ENCODE measurements around the gene SNAI3.
"Not testable (repeated sequence)": the region's sequence is repeated elsewhere in the genome, so short reads cannot be mapped to it uniquely, and the experiment has no call there.

SNAI3 gene

DNA sequence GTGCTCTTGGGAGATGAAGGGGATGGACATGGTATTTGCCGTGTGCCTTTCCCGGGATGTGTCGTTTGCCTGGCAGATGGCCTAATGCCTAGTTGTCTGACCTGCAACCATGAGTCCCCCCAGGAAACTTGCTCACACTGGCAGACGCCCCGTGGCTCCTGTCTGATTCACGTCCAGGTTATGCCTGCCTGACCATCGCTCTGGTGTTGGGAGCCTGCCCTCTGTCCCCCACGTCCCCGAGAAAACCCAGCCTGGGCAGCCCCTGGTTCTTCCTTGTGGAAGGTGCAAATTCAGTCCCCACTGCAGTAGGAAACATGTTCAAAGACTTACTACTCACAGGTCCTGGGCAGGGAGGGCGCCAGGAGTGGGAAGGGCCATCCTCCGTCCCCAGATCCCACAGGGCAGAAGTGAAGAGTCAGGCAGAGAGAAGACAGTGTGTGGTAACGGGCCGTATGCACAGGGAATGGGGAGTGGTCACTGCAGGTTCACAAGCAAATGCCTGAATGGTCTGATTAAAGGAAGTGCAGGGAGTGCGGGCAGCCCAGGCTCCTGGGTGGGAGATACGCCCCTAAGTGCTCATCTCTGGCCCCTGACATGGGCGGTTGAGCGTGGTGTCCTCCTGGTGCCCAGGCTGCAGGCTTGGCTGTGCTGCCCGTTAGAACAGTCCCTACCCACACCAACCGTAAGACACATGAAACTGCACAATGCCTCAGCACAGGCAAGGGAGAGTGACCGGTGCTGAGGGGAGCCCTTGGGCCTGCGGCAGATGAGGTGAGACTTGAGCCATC lies 4.2 kb upstream of the SNAI3 start:
- no peak for DNase-seq

DNA sequence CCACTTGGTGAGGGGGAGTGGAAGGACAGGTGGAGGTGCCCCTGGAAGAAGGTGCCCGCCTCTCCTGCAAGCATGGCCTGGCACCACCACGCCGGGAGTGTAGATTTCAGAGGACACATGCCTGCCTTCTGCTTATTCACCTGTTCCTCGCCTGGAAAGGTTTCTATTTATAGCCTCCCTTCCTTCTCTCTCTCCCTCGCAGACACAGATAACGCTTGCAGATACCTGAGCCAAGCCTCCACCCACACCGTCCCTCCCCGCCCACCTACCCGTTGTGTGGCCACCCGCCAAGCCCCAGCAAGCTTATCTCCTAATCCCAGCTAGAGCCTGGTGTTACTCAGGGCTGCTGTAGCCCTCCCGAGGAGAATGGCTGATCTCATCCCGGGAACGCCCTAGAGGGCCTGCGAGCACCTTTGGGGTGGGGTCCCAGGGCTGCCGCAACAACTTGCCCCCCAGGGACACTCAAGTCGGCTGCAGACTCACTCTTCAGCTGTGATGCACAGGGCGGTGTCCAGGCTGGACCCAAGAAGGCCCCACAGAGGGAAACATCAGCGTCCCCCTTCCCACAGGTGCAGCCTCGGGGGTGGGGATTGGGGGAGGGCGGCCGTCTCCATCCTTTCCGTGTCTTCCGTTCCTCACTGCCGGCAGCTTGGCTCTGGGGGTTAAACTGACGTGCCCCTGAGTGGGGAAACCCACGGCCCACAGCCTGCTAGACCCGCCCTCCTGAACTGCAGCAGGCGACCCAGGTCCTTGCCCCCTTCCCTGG lies 1.9 kb upstream of the SNAI3 start:
- no peak for DNase-seq

DNA sequence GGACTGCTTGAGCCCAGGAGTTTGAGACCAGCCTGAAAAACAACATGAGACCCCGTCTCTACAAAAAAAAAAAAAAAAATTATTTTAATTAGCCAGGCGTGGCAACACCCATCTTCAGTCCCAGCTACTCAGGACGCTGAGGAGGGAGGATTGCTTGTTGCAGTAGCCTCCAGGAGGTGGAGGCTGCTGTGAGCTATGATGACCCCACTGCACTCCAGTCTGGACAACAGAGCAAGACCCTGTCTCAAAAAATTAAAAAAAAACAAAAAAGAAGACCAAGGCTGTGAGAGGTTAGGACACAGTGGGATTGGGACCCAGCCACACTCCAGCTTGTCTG lies 1.3 kb upstream of the SNAI3 start:
- no peak for DNase-seq

DNA sequence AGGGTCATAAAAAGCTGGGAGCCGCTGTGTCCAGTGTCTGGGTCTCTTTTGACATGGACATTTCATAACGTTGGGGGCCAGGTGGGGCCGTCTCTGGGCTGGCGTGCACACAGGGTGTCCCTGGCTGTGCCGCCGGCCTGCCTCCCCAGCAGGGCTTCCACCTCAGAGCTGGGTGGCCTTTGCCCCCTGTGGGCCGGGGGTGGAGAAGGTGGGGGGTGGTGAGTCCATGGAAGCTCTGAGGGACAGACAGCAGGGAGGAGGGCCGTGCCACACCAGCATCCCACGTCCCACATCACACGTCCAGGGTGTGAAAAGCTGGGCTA lies 908 bp upstream of the SNAI3 start:
- no peak for DNase-seq

DNA sequence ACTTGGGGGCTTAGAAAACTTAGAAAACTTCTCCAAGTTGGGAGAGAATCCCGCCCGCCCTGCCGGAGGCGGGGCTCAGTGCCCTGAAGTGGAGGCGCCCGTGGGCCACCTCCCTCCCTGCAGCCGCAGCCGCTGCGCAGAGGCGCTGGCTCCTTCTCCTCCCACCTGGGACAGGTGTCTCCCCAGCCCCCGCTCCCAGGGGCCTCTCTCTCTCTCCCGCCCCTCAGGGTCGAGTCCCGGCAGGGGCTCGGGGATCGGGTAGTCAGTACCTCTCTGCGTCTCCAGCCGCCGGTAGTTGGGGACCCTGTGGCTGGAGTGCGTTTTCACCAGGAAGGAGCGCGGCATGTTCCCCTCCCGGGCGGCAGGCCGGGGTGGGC lies 257 bp downstream of the SNAI3 start:
- DNase-seq = no peak

DNA sequence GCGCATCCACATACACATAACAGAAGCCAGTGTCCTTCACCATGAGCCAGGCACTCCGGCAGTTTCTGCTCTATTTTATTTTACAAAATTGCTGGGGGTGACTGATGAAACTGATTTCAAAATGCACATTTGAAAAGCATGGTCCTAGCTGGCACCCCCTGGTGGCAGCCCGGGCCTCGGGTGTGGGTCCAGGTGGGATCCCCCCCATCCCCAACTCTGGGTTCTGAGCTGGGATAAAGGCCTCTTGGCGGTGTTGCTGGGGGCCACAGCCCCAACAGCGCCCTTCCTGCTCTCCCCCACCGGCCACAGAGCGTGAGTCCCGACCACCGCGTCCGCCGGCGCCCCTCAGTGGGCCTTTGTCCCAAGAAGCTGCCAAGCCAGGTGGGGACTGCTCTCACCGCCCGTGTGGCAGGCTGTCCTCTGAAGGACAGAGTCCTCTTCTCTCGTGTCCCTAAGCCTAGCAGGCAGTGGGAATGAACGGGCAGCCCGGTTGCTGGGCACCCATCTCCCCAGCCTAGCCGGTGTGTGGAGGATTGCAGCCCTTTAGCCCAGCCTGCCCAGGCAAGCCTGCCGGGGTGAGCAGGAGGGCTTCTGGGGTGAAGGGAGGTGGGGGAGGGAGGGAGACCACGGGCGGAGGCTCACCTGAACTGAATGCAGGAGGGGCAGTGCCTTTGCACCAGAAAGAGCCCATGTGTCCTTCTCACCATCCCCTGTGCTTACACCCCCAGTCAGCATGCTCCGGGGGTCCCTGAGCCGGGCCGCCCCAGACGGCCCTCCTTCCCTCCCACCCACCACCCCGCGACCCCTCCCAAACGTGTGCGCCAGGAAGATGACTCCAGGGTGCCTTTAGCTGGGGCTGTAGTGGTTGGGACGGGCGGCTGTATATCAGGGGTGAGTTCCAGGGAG lies 898 bp downstream of the SNAI3 start:
- DNase-seq = no peak

DNA sequence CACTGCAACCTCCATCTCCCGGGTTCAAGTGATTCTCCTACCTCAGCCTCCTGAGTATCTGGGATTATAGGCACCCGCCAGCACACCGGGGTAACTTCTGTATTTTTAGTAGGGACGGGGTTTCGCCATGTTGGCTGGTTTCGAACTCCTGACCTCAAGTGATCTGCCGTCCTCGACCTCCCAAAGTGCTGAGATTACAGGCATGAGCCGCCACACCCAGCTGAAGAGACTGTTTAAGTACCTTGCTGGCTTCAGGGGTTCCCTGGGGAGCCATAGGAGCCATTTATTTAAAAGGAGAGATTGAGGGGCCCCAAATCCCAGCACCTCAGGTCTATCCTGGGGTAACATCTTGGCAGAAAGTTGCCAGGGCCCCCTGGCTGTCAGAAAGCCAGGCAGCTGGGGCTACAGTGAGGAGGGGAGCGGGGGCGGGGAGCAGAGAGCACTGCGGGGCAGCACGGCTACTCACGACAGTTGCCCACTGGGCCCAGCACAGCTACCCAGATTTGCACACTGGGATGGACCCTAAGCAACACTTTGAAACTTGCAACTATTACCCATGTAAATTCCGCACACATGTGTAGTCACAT lies 1.6 kb downstream of the SNAI3 start:
- no peak for DNase-seq

DNA sequence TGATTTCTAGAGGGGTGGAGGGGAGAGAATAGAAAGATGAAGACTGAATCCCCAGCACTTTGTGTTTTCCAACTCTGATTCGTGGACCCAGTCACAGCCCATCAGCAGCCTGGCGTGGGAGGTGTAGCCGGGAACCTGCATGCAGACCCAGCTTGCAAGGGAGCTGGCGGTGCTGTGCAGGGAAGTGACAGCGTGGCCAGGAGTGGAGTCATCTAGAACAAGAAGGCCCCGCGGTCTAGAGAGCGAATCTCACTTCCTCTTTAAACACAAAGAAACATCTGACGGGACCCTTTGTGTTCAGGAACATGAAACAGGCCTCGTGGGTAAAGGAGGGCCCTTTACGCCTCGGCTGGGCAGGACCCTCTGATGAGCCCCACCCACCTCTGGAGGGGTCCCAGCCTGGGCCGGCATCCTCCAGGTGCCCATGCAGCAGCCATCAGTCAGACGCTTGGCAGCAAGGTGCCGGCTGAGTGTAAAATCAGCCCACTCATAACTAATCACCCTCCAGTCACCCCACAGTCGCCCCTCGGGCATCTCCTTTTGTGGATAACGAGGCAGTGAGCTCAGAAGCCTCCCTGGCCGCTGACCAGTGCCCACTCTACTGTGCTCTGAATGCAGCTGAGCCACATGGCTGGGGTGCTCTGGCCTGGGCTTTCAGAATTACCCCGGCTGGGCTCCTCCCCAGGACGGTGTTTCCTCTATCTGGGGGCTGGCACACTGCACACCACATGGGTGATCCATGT lies 4.4 kb downstream of the SNAI3 start:
- DNase-seq = peak; percentile 42

DNA sequence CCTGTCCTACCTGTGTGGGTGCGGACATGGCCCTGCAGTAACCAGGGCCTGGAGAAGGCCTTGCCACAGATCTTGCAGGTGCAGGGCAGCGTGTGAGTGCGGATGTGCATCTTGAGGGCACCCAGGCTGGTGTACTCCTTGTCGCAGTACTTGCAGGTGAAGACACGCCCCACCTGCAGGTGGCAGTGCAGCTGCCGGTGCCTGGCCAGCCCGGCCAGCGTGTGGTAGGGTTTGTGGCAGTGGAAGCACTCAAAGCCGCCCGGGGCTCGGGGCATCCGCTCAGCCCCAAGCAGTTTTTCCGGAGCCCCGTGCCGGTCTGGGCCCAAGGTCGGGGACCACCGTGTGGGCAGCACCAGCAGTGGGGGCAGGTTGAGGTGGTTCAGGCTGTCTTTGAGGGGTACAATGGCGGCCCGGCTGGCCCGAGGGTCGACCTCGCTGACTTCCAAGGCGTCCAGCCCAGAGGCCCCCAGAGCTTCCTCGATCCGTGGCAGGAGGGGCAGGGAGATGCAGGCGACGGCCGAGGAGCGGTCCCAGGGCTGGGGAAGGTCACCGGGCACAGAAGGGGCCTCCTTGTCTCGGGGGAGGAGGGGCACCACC lies 5.1 kb downstream of the SNAI3 start:
- DNase-seq = no peak

DNA sequence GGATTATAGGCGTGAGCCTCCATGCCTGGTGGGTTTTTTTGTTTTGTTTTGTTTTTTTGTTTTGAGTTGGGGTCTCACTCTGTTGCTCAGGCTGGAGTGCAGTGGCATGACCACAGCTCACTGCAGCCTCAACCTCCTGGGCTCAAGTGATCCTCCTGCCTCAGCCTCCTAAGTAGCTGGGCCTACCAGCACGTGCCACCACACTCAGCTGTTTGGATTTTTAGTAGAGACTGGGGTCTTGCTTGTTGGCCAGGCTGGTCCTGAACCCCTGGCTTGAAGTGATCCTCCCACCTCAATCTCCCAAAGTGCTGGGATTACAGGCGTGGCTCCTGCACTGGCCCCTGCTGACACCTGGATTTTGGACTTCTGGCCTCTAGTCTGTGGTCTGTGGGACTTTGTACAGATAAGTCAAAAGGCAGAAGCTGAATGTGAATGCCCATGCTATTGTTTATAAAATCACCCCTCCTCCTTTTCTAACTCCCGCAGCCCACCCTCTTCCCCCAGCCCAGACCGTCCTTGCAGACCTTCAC lies 5.7 kb downstream of the SNAI3 start:
- DNase-seq = no peak

DNA sequence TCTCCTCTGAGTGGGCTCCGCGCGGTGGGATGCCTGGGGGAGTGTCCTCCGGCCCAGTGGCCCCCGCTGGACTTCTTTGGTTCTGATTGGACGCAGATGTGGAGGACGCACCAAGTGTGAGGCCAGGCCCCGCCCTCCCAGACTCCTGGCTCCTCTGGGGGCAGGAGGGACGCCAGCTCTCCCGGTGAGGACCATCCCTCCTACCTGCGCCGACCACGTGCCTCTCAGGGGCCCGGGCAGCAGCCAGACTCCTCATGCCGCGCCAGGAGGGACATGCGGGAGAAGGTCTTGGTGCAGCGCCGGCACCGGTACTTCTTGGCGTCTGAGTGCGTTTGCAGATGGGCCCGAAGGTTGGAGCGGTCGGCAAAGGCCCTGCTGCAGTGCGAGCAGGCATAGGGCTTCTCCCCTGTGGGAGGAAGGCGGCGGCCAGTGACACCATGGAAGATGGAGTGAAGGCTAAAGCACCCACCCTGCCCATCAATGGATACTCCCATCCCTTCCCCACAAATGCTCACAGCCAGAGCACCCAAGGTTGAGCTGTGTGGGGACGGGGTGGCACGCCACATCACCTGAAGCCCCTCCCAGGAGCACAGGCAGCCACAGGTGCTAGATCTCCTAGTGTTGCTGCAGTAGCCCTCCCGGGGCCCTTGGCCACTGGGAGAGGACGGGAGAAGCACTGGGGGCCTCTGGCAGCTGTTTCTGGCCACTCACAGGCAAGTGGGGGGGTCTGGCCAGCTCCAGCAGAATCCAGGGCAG lies 7.9 kb downstream of the SNAI3 start:
- DNase-seq = no peak

DNA sequence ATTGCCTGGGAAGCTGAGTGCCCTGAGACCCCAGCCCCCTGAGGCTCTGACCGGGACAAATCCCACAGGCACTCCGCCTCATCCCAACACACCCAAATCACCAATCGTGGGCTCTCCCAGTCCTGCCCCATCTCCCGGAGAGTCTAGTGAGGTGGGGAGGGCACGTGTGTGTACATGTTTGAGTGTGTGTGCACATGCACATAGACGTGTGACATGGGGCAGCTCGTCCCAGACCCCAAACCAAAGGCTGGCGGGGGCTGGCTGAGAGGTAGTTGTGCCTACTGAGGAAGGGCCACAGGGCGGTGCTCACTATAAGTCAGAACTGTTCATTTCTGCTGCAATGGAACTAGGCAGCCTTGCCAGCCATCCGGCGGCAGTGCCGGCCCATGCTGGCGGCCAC lies 8.6 kb downstream of the SNAI3 start:
- DNase-seq = no peak

DNA sequence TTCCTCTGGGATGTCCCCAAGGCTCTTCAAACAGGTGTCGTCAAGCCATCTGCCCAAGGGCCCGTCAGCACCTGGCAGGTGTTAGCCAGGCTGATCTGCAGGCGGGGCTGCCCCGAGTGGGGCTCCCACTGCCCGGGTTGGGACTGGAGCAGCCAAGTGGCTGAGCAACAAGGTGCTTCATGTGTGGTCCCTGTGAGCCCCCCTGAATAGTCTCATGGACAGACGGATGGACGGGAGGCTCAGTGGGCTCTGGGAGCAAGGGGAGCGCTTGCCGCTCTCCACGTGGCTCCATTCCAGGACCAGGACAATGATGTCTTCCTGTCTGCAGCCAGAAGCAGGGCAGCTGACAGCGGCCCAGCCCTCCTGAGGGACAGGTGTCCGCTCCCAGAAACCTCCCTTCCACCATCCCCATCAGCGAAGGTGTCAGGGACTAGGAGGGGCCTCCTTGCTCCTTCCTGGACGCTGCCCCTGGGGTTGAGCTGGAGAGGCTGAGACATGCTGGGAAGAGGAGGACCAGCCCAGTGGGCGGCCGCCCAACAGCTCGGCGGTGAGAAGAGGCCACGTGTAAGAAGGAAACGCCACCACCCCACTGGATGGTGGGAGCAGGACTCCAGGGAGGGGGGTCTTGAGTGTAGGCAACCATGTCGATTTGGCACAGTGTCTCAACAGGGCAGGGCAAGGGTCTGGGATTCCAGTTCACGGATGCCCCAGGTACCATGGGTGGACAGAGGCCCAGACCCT lies 9.6 kb downstream of the SNAI3 start:
- no peak for DNase-seq

DNA sequence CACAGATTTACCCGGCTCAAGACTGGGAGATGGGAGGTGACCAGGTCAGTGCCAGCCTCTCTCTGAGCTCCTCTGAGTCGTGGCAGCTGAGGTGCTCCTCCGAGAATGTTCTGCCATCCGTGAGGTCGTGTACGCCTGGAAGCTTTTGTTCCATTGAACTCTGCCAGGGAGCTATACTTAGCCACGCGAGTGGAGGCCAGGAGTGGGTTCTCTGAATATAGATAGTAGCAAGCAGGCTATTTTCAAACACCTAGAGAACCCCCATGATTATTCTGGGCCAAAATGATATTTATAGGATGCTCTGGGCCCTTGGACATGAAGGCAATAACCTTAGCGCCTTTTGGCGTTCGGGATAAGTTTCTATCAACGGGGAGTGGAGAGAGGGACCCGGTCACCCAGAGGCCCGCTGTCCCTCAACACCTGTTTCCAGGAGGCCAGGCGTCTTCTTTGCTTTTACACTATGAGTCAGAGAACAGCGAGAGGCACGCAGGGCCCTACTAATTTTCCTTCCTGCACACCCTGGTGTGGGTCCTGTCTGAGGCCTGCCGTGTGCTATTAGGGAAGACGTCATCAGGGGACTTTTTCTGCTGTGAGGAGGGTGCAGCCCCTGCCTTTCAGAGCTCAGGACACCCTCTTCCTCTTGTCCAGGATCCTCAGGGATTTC lies 12.5 kb downstream of the SNAI3 start:
- DNase-seq = no peak

DNA sequence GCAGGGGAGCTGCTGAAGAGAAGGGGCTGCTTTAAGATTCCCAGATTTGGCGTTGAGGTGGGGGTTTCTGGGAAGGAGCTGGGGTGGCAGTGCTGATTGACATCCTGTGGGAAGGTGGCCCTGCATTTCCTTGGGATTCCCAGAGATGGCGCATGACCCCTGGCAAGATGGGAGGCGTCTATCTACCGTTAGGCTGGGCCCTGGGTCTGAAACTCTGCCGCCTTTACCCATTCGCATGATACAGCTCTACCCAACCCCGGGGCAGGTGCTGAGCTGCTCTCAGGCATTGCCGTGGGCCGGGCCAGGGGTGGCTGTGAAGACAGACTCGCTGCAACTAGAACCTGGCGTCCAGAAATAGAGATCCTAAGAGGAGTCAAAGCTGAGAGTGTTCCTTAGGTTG lies 13.5 kb downstream of the SNAI3 start:
- DNase-seq = no peak

DNA sequence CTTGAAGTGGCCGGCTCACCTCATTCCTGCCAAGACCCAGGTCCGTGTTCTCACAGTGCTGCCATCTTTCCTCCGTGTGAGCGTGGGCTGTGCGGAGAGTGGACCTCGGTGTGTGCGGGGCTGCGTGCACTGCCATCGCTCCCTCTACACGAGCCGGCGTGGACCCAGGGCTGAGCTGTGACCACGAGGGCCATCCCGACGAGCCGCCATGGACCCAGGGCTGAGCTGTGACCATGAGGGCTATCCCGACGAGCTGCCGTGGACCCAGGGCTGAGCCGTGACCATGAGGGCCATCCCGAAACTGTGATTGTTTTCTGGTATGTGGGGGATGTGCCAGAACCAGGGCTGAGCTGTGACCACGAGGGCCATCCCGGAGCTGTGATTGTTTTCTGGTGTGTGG lies 14.5 kb downstream of the SNAI3 start:
- DNase-seq = no peak

DNA sequence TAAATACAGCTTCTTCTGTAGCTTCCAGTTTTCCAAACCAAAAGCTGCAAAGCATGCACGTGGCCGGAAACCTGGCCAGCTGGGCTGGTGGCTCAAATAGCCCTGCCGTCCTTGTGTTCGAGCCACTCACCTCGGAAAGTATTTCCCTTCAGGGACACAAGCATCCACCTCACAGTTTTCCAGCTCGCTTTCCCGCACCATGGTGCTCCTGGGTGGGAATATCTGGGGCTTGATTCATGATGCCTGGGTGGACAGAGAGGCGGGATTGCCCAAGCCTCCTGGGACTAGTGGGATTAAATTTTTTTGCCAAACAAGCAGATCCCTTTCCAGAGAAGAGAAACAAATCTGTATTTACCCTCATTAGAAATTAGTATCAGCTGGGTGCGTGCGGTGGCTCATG lies 16.3 kb downstream of the SNAI3 start:
- DNase-seq = no peak

DNA sequence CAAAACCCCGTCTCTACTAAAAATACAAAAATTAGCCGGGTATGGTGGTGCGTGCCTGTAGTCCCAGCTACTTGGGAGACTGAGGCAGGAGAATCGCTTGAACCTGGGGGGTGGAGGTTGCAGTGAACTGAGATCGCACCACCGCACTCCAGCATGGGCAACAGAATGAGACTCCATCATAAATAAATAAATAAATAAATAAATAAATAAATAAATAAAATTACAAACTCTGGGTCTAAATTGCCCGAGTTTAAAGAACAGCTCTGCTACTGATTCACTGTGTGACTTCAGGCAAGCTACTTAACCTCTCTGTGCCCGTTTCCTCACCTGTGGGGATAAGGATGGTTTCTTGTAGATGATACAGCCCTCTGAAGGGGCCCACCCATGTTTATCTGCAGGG lies 16.8 kb downstream of the SNAI3 start:
- DNase-seq = not testable (repeated sequence)

DNA sequence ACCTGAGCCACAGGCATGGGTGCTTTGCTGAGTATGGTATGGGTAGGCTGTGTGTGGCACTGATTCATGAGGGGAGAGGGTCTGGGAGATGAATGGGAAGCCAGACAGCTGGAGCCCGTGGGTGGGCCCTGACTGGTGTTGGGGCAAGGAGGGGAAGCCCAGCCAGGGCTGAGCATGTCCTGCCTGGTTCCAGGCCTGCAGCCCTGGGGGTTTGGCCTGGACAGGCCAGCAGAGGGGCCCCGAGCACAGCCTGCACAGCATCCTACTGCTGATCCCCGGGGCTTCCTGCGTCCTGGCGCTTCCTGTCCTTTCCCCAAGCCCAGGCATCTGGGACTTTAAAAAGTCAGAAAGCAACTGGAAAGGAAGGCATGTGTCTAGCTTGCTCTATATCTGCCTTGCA lies 18.8 kb downstream of the SNAI3 start:
- DNase-seq = no peak

DNA sequence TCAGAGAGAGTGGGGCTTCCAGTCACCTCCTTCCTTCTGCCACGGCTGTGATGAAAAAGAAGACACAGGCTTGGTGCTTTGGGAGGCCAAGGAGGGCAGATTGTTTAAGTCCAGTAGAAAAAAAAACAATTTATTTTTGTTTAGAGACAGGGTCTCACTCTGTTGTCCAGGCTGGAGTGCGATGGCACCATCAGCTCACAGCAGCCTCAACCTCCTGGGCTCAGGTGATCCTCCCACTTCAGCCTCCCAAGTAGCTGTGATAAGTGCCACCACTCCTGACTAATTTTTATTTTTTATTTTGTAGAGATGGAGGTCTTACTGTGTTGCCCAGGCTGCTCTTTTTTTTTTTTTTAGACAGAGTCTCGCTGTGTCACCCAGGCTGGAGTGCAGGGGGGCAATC lies 20.7 kb downstream of the SNAI3 start:
- no peak for DNase-seq

Measured in midbrain (tissue), 1 donor.